H54 (cell line): ENCODE measurements around the gene CAMKMT.

Source experiments
- DNase-seq: peaks from one replicate; pipeline ENCODE4 v3.0.0; 2011; ENCODE audit warnings: low spot score, mixed read lengths; ENCODE audit not compliant: insufficient read length
- FAIRE-seq: peaks from 3 replicates; lab custom pipeline; 2011; peaks lifted over from hg19 to GRCh38; lab: Jason Lieb, UNC
- POLR2A ChIP-seq: IDR thresholded peaks from 2 replicates; pipeline ENCODE4 v1.6.1; 2011; ENCODE audit warnings: low read depth, mild to moderate bottlenecking, low read length

The CAMKMT gene

DNA sequence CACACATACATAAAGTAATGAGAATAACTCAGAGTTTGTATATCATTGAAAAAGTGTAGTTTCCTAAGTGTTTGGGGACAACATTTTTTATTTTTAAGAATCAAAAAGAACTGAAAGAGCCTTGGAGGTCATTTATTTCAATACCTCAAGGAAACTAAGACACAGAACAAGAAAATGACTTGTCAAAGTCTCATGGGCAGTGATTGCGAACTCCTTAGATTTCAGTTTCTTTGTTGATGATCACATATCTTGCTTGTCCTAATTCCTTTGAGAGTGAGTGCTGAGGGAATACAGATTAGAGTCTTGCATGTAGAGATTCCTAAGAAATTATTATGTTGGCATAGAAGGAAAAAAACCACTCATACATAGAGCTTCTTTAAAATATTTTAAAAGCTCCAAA, 243.8 kb downstream of the CAMKMT start:
- no peak for TF ChIP-seq POLR2A
- DNase-seq (no peak), FAIRE-seq (no peak)

DNA sequence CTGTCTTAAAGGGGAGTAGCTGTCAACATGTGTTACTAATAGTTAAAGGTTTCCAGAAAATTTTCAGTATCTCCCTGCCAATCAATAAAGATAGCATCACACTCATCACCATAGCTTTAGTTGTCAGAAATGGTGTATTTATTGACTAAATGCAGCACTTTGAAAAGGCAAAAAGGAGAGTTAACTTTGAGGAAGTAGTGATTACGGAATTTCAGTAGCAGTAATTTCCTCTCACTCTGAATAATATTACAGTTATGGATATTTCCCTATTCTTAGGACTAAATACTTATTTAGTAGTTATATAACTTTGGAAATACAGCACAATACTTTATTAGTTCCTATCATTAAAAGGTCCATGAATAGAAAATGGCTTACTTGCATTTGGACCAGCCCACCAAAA, 250.5 kb downstream of the CAMKMT start:
- no peak for TF ChIP-seq POLR2A
- FAIRE-seq (no peak), DNase-seq (no peak)

DNA sequence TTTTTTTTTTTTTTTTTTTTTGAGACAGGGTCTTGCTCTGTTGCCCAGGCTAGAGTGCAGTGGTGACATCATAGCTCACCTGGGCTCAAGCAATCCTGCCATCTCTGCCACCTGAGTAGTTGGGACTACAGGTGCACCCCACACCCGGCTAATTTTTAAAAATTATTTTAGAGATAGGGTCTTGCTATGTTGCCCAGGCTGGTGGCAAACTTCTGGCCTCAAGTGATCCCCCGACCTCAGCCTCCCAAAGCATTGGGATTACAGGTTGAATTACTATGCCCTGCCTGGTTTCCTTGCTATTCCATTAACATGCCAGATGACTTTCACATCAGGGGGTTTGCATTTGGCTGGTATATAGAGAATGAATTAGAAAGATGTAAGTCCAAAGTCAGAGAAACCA, 253.2 kb downstream of the CAMKMT start:
- DNase-seq (no peak), FAIRE-seq (no peak)
- no peak for TF ChIP-seq POLR2A

DNA sequence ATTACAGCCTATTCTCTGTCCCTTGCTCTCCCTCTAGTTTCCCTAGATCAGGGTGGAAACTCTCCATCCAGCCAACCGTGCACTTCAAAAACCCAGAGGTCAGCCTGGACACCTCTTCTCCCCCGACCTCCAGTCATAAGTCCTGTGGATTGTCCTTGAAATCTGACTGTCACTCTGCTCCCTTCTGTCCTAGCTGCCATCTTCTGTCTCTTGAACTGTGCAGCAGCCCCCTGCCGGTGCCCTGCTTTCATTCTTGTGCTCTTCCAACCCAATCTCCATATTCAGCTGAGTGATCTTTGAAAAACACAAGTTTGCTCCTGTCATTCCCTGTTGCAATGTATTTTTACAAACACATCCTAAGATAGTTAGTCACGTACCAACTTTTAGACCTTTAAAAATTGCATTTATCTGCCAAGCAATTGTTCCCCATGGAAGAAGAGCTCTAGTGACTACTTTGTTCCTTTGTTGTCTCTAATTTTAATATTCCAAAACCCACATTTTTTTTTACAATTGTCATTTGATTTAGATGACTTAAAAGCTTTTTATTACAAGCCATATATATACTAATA, 254.3 kb downstream of the CAMKMT start:
- DNase-seq: no peak
- TF ChIP-seq POLR2A: no peak
- no peak for FAIRE-seq

DNA sequence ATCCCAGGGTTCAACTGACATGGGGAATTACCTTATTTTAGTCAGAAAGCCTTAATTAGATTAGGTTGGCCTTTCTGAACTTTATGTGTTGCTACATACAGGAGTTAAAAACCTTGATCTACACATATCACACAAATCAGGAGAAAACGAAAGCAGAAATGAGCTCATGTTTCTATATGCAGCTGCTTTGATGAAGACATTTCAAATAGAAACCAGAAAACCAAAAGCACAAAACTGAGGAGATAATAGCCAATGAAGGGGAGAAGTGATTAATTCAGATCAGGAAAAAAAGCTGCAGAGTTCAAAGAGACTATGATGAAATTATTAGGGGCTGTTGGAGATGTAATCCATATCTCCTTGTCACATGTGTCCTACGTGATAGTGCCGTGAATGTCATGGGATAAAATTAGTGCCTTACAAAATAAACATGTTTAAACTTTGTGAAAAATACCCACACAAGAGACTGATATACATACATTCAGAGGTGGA, 255.0 kb downstream of the CAMKMT start:
- no peak for TF ChIP-seq POLR2A
- no peak for DNase-seq
- FAIRE-seq: no peak

DNA sequence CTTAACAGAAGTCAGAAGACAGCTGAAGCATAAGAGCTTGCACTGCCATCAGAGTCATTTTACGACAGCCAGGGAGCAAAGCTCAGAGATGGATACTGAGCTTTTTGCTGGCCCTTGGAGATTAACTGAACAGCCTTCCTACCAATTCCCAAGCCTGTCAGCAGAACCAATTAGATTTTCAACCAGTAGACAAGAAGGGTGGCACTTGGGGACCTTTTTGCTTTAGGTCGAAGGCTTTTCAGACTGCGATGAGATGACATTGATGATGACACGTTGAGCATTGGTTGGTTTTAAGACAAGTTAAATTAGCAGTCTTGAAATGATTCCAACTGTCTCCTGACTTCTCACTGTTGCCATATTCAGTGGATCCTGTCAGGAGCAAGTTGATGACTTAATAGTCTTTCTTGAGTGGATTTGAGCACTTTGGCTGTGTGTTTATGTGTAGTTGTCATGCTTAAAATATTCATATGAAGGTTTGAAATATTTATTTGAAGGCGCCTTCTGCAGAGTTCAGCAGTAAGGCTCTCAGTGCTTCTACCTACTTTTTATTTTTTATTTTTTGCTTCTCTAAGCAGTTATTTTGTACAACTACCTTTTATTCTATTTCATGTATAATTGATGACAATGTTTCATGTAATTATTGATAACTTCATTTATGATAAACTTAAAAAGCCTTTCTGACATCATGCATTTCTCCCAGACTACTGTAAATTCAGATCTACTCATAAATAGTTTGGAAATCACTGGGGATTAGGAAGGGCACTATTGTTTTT, 256.7 kb downstream of the CAMKMT start:
- DNase-seq (no peak), FAIRE-seq (no peak)
- TF ChIP-seq POLR2A: no peak

DNA sequence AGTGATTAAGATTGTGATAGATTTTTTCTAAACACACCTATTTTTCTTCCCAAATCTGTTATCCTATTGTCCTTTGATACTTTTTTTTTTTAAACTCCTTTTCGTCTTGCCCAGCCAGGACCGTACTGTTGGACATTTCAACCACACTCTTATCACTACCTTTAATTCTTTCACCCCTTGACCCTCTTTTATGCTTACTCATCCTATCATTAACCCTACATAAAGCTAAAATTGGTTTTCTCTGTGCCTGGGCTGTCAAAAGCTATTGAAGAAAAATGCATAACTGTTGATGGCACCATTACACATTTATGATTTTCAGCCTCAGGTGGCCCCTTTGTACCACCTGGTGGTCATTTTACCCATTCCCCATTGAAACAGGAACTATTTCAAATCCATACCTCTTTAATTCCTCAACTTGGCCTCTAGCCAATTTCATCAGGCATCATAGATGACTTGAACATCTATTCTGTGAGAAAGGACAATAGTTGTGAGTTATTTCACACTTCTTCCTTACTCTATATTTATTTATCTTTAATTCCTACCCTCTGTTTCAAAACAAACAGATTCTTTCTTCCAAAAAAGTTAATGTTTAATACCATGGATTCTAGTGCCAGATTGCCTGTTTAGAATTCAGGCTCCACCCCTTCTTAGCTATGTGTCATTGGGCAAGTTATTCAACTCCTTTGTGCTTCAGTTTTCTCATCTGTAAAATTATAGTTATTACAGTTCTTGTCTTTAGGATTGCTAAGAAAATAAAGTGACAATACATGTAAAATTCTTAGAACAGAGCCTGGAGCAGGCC, 258.6 kb downstream of the CAMKMT start:
- FAIRE-seq: no peak
- DNase-seq: no peak
- TF ChIP-seq POLR2A: no peak

DNA sequence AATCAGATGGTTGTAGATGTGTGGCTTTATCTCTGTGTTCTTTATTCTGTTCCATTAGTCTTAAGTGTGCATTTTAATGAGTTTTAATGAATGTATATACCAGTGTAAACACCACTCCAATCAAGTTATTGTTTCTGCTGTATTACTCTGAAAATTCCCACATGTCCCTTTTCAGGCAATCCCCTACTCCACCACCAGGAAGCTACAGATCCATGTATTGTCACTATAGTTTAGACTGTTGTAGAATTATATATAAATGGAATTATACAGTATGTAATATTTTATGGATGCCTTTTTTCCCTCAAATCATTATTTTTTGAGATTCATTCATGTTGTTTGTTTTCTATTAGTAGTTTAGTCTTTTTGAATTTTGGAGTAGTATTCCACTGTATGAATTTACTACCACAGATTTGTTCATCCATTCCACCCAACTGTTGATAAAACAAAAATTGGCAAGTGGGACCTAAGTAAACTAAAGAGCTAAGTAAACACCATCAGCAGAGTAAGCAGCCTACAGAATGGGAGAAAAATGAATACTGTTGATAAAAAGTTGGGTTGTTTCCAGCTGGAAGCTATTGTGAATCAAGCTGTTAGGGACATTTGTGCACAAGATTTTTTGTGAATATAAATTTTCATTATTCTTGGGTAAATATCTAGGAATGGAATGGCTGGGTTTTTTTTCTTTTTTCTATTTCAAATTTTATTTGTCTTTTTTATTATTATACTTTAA, 262.0 kb downstream of the CAMKMT start:
- FAIRE-seq (no peak), DNase-seq (no peak)
- no peak for TF ChIP-seq POLR2A

DNA sequence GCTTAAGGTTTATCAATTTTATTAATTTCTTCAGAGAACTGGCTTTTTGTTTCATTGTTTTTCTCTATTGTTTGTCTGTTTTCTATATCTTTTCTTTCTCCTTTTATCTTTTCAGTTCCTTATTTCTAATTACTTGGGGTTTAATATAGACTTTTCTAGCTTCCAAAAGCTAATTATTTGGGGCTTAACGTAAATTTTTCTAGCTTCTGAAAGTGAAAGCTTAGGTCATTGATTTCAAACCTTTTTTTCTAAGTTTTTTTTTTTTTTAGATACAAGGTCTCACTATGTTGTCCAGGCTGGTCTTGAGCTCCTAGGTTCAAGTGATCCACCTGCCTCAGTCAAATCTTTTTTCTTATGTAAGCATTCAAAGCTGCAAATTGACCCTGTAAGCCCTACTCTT, 266.6 kb downstream of the CAMKMT start:
- no peak for DNase-seq
- FAIRE-seq: no peak
- no peak for TF ChIP-seq POLR2A

DNA sequence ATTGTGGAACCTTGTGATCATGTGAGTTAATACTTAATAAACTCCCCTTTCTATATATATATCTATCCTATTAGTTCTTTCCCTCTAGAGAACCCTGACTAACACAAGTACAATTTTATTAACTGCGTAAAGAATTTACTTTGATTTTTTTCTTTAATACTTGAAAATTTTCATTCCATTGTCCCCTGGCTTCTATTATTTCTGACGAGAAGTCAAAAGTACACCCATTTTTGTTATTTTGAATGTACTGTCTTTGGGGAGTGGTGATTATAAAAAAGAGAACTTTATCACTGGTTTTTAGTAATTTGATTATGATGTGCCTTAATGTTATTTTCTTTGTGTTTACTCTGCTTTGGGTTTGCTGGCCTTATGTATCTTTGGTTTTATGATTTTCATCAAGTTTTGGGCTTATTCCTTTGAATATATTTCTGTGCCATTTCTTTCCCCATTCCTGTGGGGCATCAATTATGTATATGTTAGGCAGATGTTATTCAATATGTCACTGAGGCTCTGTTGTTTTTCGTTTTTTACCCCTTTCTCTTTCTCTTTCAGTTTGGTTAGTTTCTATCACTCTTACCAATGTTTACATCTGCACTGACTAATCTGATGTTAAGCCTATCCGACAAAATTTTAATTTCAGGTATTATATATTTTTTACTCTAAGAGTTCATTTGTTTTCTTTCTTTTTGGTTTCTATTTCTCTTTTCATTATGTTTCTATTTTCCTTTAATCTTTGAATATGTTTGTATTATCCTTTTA, 271.4 kb downstream of the CAMKMT start:
- no peak for TF ChIP-seq POLR2A
- FAIRE-seq (no peak), DNase-seq (no peak)

DNA sequence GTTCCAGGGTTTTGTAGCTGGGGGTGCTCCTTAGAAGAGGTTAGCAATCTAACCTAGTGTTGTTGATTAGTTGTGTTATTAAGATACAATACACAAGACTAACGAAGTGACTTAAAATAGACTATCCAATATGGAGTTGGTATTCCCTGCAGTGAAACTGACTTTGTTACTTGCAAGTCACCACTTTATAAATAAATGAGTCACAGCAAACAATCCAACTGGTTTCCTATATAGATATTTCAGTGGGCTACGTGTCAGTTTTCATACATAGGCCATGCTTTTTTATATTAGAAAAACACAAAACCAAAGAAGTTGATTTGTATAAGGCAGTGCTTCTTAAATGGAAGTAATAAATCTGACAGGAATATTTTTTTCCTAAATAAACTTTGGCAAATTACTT, 274.0 kb downstream of the CAMKMT start:
- no peak for TF ChIP-seq POLR2A
- no peak for DNase-seq
- no peak for FAIRE-seq

DNA sequence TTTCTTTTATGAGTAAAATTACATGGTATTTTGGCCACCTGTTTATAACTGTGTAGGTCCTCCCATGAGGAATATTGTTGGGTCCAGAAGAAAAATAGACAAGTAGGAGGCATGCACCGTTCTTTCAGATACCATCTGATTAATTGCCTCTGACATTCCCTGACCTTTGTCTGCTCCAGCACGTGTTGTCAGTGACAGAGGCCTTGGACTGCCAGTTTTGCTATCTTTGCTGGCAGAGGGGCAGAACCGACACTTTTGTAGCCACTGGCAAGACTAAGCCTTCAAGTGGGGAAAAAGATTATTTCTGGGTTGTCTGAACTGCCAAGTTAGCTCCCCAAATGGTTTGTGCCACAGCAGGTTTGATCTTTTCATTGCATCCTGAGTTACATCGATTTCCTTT, 276.9 kb downstream of the CAMKMT start:
- no peak for TF ChIP-seq POLR2A
- FAIRE-seq (no peak), DNase-seq (no peak)

DNA sequence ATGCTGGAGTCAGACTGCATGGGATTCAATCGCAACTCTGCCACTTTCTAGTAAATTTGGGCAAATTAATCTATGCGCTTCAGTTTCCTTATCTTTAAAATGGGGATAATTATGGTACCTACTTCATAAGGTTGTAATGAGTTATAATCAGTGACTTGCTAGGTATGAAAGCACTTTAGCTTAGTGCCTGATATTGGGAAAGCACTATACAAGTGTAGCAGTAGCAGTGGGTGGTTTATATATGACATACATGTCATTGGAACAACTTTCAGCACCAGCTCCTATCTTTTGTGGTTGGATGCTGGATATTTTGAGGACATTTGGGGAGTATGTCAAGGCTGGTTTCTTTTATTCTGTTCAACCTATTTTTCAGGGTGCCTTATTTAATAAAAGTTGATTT, 277.7 kb downstream of the CAMKMT start:
- no peak for DNase-seq
- TF ChIP-seq POLR2A: no peak
- FAIRE-seq: no peak
